WTC11 (cell line): ENCODE measurements around the gene DGKH. TPM values are rescaled to one million over a fixed set of nuclear protein-coding genes. Genes with fewer than 3 reads are reported as not detected.
A peak's percentile ranks its signal among the peaks of the same experiment; 100 is the strongest.

Source experiments
- ATAC-seq: fragments of 200-7000 bp; cut with Tn5 transposase; 2 replicates; pipeline ENCODE4 v1.10.0; 2021; ENCODE audit warnings: mild to moderate bottlenecking, moderate library complexity
- CTCF ChIA-PET: fragments of 300-600 bp; sonication (Branson Sonifier 250); formaldehyde crosslinking; loops from one replicate; lab custom pipeline; 2021; ENCODE audit warnings: antibody characterized with exemption; lab: Charles Lee
- POLR2A ChIA-PET: fragments of 350-600 bp; sonication (Branson Sonifier 250); formaldehyde crosslinking; loops from one replicate; lab custom pipeline; 2021; ENCODE audit warnings: antibody characterized with exemption; lab: Charles Lee
- DNase-seq: peaks from one replicate; pipeline ENCODE4 v3.0.0; 2021; ENCODE audit warnings: low spot score
- H3K27ac Mint-ChIP-seq: 2 replicates; pipeline ENCODE4 v1.8.0; 2021; ENCODE audit warnings: mixed read lengths
- H3K27me3 Mint-ChIP-seq: 2 replicates; pipeline ENCODE4 v1.8.0; 2021; ENCODE audit warnings: low read depth, mild to moderate bottlenecking, moderate library complexity, mixed read lengths
- H3K36me3 Mint-ChIP-seq: 2 replicates; pipeline ENCODE4 v1.8.0; 2021; ENCODE audit warnings: mixed read lengths
- H3K4me1 Mint-ChIP-seq: 2 replicates; pipeline ENCODE4 v1.8.0; 2022; ENCODE audit warnings: mixed read lengths
- H3K4me3 Mint-ChIP-seq: 2 replicates; pipeline ENCODE4 v1.8.0; 2021; ENCODE audit warnings: mild to moderate bottlenecking, moderate library complexity, mixed read lengths
- H3K9me3 Mint-ChIP-seq: 2 replicates; pipeline ENCODE4 v1.8.0; 2021; ENCODE audit warnings: mixed read lengths
- ATF1 ChIP-seq: sonication (generic); formaldehyde crosslinking; IDR thresholded peaks from 2 replicates; pipeline ENCODE4 v1.8.1; 2023; ENCODE audit warnings: mild to moderate bottlenecking, moderate library complexity, missing genetic modification reagents
- CBFB ChIP-seq: sonication (generic); formaldehyde crosslinking; IDR thresholded peaks from 2 replicates; pipeline ENCODE4 v1.8.1; 2022; ENCODE audit warnings: mild to moderate bottlenecking, low read depth, missing genetic modification reagents
- HMGXB4 ChIP-seq: sonication (generic); formaldehyde crosslinking; IDR thresholded peaks from 2 replicates; pipeline ENCODE4 v1.8.1; 2023; ENCODE audit warnings: mild to moderate bottlenecking, moderate library complexity, missing genetic modification reagents
- KAT7 ChIP-seq: sonication (generic); formaldehyde crosslinking; IDR thresholded peaks from 2 replicates; pipeline ENCODE4 v1.8.1; 2023; ENCODE audit warnings: missing genetic modification reagents, mild to moderate bottlenecking, borderline replicate concordance
- MYBL2 ChIP-seq: sonication (generic); formaldehyde crosslinking; IDR thresholded peaks from 2 replicates; pipeline ENCODE4 v1.8.1; 2023; ENCODE audit warnings: mild to moderate bottlenecking, moderate library complexity, missing genetic modification reagents
- NFATC4 ChIP-seq: fragments of 250-450 bp; sonication (Bioruptor Pico); IDR thresholded peaks from 2 replicates; pipeline ENCODE4 v1.9.0; 2021; ENCODE audit warnings: mild to moderate bottlenecking
- NR3C1 ChIP-seq: sonication (generic); formaldehyde crosslinking; conservative IDR thresholded peaks from 2 replicates; pipeline ENCODE4 v1.8.1; 2023; ENCODE audit warnings: low read depth, mild to moderate bottlenecking, missing genetic modification reagents
- PRRX2 ChIP-seq: fragments of 250-450 bp; sonication (Bioruptor Pico); IDR thresholded peaks from 2 replicates; pipeline ENCODE4 v1.8.0; 2021; ENCODE audit warnings: mild to moderate bottlenecking
- RELA ChIP-seq: sonication (generic); formaldehyde crosslinking; IDR thresholded peaks from 2 replicates; pipeline ENCODE4 v1.8.1; 2022; ENCODE audit warnings: missing genetic modification reagents, mild to moderate bottlenecking, borderline replicate concordance
- SMAD3 ChIP-seq: sonication (generic); formaldehyde crosslinking; IDR thresholded peaks from 2 replicates; pipeline ENCODE4 v1.8.0; 2022; ENCODE audit warnings: missing genetic modification reagents, mild to moderate bottlenecking, borderline replicate concordance
- SOX15 ChIP-seq: fragments of 250-450 bp; sonication (Bioruptor Pico); IDR thresholded peaks from 2 replicates; pipeline ENCODE4 v1.9.0; 2021; ENCODE audit warnings: mild to moderate bottlenecking
- SP1 ChIP-seq: sonication (generic); formaldehyde crosslinking; conservative IDR thresholded peaks from 2 replicates; pipeline ENCODE4 v1.8.1; 2022; ENCODE audit warnings: missing genetic modification reagents
- TCF7 ChIP-seq: sonication (generic); formaldehyde crosslinking; IDR thresholded peaks from 2 replicates; pipeline ENCODE4 v1.8.0; 2022; ENCODE audit warnings: mild to moderate bottlenecking, low read depth, missing genetic modification reagents, moderate library complexity
- TEAD1 ChIP-seq: sonication (generic); formaldehyde crosslinking; IDR thresholded peaks from 2 replicates; pipeline ENCODE4 v1.8.0; 2022; ENCODE audit warnings: mild to moderate bottlenecking, missing genetic modification reagents
- ZNF396 ChIP-seq: fragments of 250-450 bp; sonication (Bioruptor Pico); IDR thresholded peaks from 2 replicates; pipeline ENCODE4 v1.8.0; 2021; ENCODE audit warnings: mild to moderate bottlenecking, moderate library complexity, borderline replicate concordance
- total RNA-seq: library from RNA; stranded (reverse); gene quantifications from 3 replicates; pipeline ENCODE4 v1.2.3, GENCODE V29; 2021
- TF ChIP-seq, protein P1 (sequence below): sonication (generic); formaldehyde crosslinking; IDR thresholded peaks from 2 replicates; pipeline ENCODE4 v1.8.1; 2023; ENCODE audit warnings: mild to moderate bottlenecking, missing genetic modification reagents, moderate library complexity
- TF ChIP-seq, protein P2 (sequence below): sonication (generic); formaldehyde crosslinking; IDR thresholded peaks from 2 replicates; pipeline ENCODE4 v1.8.1; 2023; ENCODE audit warnings: mild to moderate bottlenecking, missing genetic modification reagents
- TF ChIP-seq, protein P3 (sequence below): fragments of 250-450 bp; sonication (Bioruptor Pico); IDR thresholded peaks from 2 replicates; pipeline ENCODE4 v1.9.0; 2021; ENCODE audit warnings: mild to moderate bottlenecking, borderline replicate concordance
- TF ChIP-seq, protein P4 (sequence below): fragments of 250-450 bp; sonication (Bioruptor Pico); IDR thresholded peaks from 2 replicates; pipeline ENCODE4 v2.1.2; 2022; ENCODE audit warnings: mild to moderate bottlenecking, moderate library complexity

Gene DGKH
- total RNA-seq, 1 experiment from 2014 or later, result 7.6 TPM

DNA sequence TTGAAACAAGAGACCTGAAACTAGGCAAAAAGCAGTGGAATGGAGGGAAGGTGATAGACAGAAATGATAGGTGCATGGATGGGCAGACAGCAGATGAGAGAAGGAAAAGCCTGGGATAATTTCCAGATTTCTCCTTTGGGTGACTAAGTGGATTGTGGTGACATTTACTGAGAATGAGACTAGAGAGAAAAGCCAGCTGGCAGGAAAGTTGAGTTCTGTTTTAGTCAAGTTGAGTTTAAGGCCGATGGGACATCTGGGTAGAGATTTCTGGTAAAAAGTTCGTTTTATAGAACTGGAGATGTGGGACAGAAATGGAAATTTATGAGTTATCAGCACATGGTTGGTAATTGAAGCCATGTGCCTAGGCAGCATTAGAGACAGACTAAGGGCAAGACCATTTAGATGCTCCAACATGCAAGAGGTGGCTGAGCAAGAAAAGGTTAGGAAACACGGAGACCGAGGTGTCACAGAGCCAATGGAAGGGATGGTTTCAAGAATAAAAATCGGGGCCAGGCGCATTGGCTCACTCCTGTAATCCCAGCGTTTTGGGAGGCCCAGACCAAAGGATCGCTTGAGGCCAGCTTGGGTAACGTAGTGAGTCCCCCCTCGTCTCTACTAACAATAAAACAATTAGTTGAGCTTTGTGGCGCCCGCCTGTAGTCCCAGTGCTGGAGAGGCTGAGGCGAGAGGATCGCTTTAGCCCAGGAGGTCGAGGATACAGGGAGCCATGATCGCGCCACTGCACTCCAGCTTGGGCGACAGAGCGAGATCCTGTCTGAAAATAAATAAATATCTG, 9.6 kb upstream of the DGKH start:
- no peak overlapping the region for H3K27ac Mint-ChIP-seq
- no peak for TF ChIP-seq PRRX2 (CRISPR knock-in tag)
- no peak for TF ChIP-seq NFATC4 (CRISPR knock-in tag)
- TF ChIP-seq KAT7, result no peak
- TF ChIP-seq, protein P1, sequence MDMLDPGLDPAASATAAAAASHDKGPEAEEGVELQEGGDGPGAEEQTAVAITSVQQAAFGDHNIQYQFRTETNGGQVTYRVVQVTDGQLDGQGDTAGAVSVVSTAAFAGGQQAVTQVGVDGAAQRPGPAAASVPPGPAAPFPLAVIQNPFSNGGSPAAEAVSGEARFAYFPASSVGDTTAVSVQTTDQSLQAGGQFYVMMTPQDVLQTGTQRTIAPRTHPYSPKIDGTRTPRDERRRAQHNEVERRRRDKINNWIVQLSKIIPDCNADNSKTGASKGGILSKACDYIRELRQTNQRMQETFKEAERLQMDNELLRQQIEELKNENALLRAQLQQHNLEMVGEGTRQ (CRISPR knock-in tag), result no peak
- TF ChIP-seq ATF1 (CRISPR knock-in tag), result no peak
- TF ChIP-seq CBFB (CRISPR knock-in tag), result no peak
- no peak for TF ChIP-seq NR3C1 (CRISPR knock-in tag)
- TF ChIP-seq TEAD1 (CRISPR knock-in tag), result no peak
- H3K36me3 Mint-ChIP-seq, result peaks cover 8% of the 10 kb centered on the region; the same call in 1 of the 2 replicates
- H3K4me1 Mint-ChIP-seq, result peaks cover 22% of the 10 kb centered on the region
- ChIA-PET CTCF (no interaction called here), POLR2A (no interaction called here)
- H3K9me3 Mint-ChIP-seq, result peaks cover 19% of the 10 kb centered on the region
- ATAC-seq (no peak), DNase-seq (no peak)
- H3K4me3 Mint-ChIP-seq, result peak overlapping the region; percentile 85
- H3K27me3 Mint-ChIP-seq, result peaks cover 61% of the 10 kb centered on the region

- Mint-ChIP-seq H3K27me3 (peaks cover 68% of the 10 kb centered on the region), H3K4me3 (peak overlapping the region; percentile 85), H3K4me1 (peaks cover 22% of the 10 kb centered on the region), H3K9me3 (peaks cover 18% of the 10 kb centered on the region), H3K27ac (peak overlapping the region; percentile 26; the same call in 1 of the 2 replicates), H3K36me3 (peaks cover 8% of the 10 kb centered on the region; the same call in 1 of the 2 replicates)
- TF ChIP-seq, protein P2, sequence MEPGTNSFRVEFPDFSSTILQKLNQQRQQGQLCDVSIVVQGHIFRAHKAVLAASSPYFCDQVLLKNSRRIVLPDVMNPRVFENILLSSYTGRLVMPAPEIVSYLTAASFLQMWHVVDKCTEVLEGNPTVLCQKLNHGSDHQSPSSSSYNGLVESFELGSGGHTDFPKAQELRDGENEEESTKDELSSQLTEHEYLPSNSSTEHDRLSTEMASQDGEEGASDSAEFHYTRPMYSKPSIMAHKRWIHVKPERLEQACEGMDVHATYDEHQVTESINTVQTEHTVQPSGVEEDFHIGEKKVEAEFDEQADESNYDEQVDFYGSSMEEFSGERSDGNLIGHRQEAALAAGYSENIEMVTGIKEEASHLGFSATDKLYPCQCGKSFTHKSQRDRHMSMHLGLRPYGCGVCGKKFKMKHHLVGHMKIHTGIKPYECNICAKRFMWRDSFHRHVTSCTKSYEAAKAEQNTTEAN (CRISPR knock-in tag), result no peak
- TF ChIP-seq SP1 (no peak), SMAD3 (CRISPR knock-in tag) (no peak), SOX15 (no peak), TCF7 (CRISPR knock-in tag) (no peak), RELA (CRISPR knock-in tag) (no peak), HMGXB4 (CRISPR knock-in tag) (no peak), PRRX2 (CRISPR knock-in tag) (no peak), ZNF396 (CRISPR knock-in tag) (no peak), MYBL2 (no peak)
- TF ChIP-seq, protein P3, sequence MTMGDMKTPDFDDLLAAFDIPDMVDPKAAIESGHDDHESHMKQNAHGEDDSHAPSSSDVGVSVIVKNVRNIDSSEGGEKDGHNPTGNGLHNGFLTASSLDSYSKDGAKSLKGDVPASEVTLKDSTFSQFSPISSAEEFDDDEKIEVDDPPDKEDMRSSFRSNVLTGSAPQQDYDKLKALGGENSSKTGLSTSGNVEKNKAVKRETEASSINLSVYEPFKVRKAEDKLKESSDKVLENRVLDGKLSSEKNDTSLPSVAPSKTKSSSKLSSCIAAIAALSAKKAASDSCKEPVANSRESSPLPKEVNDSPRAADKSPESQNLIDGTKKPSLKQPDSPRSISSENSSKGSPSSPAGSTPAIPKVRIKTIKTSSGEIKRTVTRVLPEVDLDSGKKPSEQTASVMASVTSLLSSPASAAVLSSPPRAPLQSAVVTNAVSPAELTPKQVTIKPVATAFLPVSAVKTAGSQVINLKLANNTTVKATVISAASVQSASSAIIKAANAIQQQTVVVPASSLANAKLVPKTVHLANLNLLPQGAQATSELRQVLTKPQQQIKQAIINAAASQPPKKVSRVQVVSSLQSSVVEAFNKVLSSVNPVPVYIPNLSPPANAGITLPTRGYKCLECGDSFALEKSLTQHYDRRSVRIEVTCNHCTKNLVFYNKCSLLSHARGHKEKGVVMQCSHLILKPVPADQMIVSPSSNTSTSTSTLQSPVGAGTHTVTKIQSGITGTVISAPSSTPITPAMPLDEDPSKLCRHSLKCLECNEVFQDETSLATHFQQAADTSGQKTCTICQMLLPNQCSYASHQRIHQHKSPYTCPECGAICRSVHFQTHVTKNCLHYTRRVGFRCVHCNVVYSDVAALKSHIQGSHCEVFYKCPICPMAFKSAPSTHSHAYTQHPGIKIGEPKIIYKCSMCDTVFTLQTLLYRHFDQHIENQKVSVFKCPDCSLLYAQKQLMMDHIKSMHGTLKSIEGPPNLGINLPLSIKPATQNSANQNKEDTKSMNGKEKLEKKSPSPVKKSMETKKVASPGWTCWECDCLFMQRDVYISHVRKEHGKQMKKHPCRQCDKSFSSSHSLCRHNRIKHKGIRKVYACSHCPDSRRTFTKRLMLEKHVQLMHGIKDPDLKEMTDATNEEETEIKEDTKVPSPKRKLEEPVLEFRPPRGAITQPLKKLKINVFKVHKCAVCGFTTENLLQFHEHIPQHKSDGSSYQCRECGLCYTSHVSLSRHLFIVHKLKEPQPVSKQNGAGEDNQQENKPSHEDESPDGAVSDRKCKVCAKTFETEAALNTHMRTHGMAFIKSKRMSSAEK (CRISPR knock-in tag), result no peak
- TF ChIP-seq, protein P4, sequence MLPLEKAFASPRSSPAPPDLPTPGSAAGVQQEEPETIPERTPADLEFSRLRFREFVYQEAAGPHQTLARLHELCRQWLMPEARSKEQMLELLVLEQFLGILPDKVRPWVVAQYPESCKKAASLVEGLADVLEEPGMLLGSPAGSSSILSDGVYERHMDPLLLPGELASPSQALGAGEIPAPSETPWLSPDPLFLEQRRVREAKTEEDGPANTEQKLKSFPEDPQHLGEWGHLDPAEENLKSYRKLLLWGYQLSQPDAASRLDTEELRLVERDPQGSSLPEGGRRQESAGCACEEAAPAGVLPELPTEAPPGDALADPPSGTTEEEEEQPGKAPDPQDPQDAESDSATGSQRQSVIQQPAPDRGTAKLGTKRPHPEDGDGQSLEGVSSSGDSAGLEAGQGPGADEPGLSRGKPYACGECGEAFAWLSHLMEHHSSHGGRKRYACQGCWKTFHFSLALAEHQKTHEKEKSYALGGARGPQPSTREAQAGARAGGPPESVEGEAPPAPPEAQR (CRISPR knock-in tag), result no peak
- peak; percentile 2 for ATAC-seq
- POLR2A ChIA-PET, result no interaction called here
- no peak for DNase-seq
- CTCF ChIA-PET, result no interaction called here
Measured at GRCh38 chr13:42039457-42039945, 8.9 kb upstream of the DGKH start.
